Occipital lobe (tissue), 2 donors: ENCODE measurements around the gene SPDYE4. TPM values are rescaled to one million over a fixed set of nuclear protein-coding genes. Genes with fewer than 3 reads are reported as not detected.

ENCODE experiments used
- DNase-seq: peaks from one replicate; lab custom pipeline; 2025; lab: John Stamatoyannopoulos, UW
- total RNA-seq: library from RNA; depleted of rRNA; stranded (reverse); fragments of >200 nt; gene quantifications from one replicate; pipeline ENCODE4 v1.2.3, GENCODE V29; 2014

The SPDYE4 gene
- total RNA-seq, 1 donor from 2014 or later = not detected

DNA sequence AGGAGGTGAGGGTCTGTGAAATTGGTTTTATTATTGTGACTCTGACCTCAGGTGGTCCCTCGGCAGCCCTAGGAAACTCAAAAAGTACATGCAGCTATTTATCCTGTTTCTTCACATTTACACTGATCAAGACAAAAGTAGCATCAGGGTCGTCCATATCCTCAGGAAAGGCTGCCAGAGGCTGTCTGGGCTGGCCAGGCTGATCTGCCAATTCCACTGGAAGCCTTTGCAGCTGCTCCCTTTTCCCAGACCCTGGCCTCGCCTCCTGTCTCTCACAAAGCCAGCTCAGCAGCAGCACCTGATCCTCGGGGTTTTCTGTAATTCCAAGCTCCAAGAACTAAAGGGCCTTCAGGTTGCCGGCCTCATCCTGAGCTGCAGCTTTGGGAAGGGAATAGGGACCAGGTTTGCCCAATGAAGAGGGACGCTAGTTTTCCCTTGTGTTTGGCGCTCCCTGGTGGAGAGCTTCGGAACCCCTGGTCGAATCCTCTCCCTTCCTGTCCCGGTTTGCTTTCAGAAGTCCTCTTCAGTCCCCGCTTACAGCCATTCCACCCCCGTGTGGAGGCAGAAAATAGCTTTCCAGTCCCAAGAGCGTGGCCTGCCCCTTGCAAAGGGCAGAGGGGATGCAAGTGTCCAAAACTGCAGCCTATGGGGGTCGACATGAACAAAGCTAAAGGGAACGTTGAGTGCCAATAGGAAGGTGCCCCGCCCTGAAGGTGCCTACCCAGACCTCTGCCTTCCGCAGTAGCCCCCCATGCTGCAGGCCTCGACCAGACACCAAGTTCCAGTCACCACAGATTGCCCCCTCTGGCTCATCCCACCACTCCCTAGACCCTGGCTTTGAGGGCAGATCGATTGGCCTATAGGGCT, 27.4 kb upstream of the SPDYE4 start:
- peak; percentile 40 for DNase-seq

GRCh38 chr17:8782176-8782575, 23.8 kb upstream of the SPDYE4 start:
- no peak for DNase-seq

DNA sequence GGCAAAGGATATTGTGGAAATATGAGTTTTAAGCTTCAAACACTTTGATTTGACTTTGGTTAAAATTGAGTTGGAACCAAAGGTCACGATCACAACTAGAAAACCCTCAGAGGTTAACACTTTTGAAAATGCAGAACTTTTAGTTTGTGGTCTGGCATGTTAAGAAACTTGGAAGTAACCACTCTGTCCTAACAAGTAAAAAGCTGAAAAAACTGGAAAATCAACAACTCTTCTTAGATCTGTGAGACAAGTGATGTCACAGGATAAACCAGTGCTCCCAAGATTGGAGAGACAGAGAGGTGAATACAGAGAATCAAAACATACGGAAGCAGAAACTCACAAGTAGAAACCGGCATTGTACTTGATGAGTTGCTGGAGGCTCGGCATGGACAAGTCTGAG, 23.4 kb upstream of the SPDYE4 start:
- DNase-seq = no peak

DNA sequence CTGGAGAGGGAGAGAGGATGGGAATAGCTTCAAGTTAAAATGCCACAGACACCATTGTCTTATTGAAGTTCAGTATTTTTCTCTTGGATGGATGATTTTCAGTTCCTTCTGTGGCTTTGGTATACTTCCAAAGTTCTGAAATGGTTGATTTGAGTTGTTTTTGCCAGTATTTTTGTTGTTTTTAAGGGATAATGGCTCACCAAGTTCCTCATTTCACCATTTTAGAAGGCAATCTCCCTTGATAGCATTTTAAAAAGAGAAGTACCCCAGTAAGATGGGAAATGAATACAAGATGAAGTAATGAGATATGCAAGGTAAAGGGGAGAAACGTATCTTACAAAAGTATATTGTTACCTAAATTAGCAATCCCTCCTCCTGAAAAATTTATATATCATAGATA, 18.5 kb upstream of the SPDYE4 start:
- DNase-seq = no peak

DNA sequence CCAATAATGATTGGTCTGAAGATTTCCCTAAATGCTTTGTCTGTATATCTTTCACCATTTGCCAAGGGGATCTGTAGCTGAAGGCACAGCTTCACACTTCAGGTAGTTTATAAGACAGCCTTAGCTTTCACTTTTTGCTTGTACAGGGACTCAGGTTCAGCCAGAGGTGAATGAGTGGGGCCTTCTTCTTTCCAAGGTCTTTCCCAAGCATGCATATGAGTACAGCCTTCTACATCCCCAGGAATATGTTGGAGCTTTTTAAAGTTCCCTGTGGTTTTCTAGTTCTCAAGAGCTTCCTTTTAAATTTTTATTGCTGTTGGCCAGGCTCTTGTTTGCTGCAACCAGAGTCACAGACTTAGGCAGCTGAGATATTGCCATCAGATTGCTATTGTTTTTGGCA, 17.9 kb upstream of the SPDYE4 start:
- no peak for DNase-seq

DNA sequence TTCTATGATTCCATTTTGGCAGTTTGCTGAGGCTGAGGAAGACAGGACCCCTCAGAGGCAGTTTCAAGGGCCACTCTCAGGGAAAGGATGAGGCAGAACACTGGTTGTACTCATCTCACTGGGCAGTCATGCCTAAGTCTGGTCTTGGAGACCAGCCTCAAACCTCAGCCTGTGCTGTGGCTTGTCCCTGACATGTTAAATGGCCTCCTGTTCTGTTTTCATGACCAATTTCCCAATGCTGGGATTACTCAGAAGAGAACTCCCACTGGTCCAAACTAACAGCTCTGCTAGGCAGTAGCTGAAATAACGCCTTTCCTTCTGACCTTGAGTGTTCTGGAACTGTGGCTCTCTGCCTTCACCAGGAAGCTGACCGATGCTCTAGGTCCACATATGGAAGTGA, 8.4 kb upstream of the SPDYE4 start:
- no peak for DNase-seq

- DNase-seq = no peak
These were observed 3.7 kb upstream of the SPDYE4 start for GRCh38 chr17:8762012-8762411.

DNA sequence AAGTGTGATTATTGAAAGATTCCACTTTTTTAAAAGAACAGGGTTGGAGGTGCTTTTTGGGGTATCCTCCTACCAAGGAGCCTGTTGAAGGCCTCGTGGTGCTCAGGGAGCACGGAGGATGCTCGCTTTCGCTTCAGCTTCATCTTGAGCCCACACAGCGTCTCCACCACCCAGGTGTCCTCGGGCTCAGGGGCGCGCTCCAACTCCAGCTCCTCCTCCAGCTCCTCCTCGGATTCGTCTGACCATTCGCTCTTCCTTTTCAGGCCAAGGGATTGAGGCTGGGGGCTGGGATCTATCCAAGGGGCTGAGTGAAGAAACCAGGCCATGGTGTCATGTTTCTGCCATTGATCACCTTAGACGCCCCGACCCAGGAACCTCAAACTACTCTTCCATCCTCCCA, 1.2 kb downstream of the SPDYE4 start:
- no peak for DNase-seq

DNA sequence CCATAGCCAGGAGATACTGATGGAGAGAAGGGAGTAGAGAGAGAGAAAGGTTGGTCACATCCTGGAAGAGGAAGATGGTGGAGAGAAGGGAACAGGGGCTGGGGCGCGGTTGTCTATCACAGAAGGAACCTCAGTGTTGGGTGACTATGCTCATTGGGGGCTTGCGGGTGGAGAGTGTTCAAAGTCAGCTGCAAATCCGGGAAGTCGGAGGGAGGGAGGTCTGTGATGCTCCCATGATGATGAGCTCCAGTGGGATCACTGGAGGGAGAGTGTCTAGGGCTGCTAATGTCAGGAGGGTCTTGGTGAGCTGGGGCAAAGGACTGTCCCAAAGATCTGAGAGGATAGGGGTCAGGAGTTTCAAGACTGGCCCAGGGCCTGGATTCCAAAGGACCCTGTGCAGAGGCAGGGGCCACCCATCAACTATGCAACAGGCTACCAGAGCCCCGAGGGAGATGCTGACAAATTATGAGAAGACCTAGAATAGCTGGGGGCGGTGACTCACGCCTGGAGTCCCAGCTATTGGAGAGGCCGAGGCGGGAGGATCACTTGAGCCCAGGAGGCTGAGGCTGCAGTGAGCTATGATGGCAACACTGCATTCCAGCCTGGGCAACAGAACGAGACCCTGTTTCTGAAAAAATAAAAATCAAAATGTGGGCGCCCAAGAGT, 2.6 kb downstream of the SPDYE4 start:
- DNase-seq = no peak

DNA sequence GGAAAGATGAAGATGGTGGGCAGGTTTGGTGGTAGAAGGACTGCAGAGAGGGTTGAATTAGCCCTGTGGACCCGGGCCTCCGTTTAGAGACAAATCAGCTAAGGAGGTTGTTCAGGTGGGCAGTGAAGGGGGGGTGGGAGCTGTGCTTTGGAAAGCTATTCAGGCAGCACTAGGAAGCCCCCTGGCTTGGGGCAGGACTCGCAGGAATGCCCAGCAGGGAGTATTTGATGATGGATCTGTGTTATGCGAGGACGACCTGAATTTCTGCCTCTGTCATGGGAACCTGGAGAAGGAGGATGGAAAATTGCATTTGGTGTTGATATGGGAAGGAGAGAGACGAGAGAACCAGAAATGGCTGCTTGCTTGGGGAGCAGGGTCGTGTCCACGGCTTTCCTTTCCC, 3.5 kb downstream of the SPDYE4 start:
- DNase-seq = no peak

- no peak for DNase-seq
These were observed 4.3 kb downstream of the SPDYE4 start for GRCh38 chr17:8753976-8754440.

DNA sequence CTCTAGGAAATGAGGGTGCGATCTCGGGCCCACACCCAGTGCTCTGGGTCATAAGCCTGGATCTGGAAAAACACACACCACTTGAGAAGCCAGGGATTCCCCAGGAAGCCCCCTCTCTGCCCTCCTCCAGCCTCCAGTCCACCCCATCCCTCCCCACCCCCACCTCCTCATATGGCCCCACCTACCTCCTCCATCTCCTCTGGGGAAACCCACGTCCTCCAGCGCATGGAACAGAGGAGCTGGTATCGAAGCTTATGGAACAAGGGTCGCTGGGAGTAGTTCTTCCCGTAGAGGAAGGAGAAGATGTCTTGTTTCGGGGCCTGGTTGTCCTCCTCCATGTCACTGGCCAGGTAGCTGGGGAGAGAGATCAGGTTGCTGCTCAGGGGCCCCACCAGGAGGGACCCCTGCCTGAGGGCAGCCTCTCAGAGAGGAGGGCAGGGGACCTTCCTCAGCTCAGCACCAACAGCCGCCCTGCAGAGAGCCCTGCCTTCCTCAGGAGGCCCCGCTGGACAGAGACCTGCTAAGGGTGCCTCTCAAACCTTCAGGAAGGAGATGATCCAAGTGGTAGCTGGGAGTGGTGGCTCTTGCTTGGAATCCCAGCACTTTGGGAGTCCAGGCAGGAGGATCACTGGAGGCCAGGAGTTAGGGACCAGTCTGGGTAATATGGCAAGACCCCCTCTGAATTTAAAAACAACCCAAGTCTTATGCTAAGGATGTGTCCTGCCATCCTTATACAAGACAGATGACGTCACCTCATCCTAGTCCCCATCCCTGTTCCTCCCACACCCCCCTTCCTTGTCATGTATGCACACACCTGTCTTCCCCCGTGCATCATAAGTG, 5.0 kb downstream of the SPDYE4 start:
- DNase-seq = no peak

GRCh38 chr17:8749616-8750015, 8.7 kb downstream of the SPDYE4 start:
- no peak for DNase-seq

GRCh38 chr17:8747742-8748141, 10.6 kb downstream of the SPDYE4 start:
- no peak for DNase-seq

GRCh38 chr17:8746501-8747236, 11.7 kb downstream of the SPDYE4 start:
- DNase-seq = no peak

- DNase-seq = no peak
These were observed 12.5 kb downstream of the SPDYE4 start for GRCh38 chr17:8745586-8746500.

GRCh38 chr17:8744086-8744785, 14.1 kb downstream of the SPDYE4 start:
- no peak for DNase-seq

GRCh38 chr17:8742819-8743218, 15.5 kb downstream of the SPDYE4 start:
- DNase-seq = no peak

GRCh38 chr17:8742274-8742673, 16.1 kb downstream of the SPDYE4 start:
- no peak for DNase-seq

- DNase-seq = no peak
These were observed 16.6 kb downstream of the SPDYE4 start for GRCh38 chr17:8741771-8742170.
